Measurements from ENCODE around the gene CGB1.
A peak's percentile ranks its signal among the peaks of the same experiment; 100 is the strongest.
"Not testable (repeated sequence)": the region's sequence is repeated elsewhere in the genome, so short reads cannot be mapped to it uniquely, and the experiment has no call there.

CGB1 gene

GRCh38 chr19:49036815-49037214, at the start of gene CGB1:
Gene CGB1 (minus strand): TSS chr19:49036895. CDS start chr19:49036711, 184 bp downstream.
- not testable (repeated sequence) for DNase-seq

GRCh38 chr19:49086296-49086695, 49.6 kb upstream of the CGB1 start:
- no peak for DNase-seq

GRCh38 chr19:49085868-49086232, 49.2 kb upstream of the CGB1 start:
- DNase-seq = no peak

- DNase-seq = peak; percentile 96 to 98
These were observed 48.5 kb upstream of the CGB1 start, which contains the start of gene SNRNP70 for GRCh38 chr19:49085020-49085867. Gene SNRNP70 (plus strand): TSS chr19:49085451. CDS start chr19:49086415, 964 bp downstream.

GRCh38 chr19:49084206-49085019, 47.7 kb upstream of the CGB1 start:
- no peak for DNase-seq

- no peak for DNase-seq
These were observed 44.6 kb upstream of the CGB1 start for GRCh38 chr19:49081273-49081672.

- DNase-seq = no peak
These were observed 43.7 kb upstream of the CGB1 start for GRCh38 chr19:49080392-49080791.

GRCh38 chr19:49074869-49075268, 38.2 kb upstream of the CGB1 start:
- peak in 1 of 2 experiments; percentile 15 for DNase-seq

GRCh38 chr19:49073514-49074378, 37.1 kb upstream of the CGB1 start:
- DNase-seq = peak in 1 of 2 experiments; percentile 25

GRCh38 chr19:49071860-49072547, 35.3 kb upstream of the CGB1 start:
- DNase-seq = no peak

GRCh38 chr19:49070416-49070815, 33.7 kb upstream of the CGB1 start:
- no peak for DNase-seq

GRCh38 chr19:49069026-49069425, 32.3 kb upstream of the CGB1 start:
- no peak for DNase-seq

- no peak for DNase-seq
These were observed 30.9 kb upstream of the CGB1 start for GRCh38 chr19:49067554-49067953.

GRCh38 chr19:49065905-49066512, 29.3 kb upstream of the CGB1 start:
- DNase-seq = no peak

- DNase-seq = no peak
These were observed 28.3 kb upstream of the CGB1 start, which contains the start of gene NTF4 for GRCh38 chr19:49064768-49065611. Gene NTF4 (minus strand): TSS chr19:49064818. CDS start chr19:49061997, 2,821 bp downstream.

GRCh38 chr19:49064029-49064629, 27.4 kb upstream of the CGB1 start:
- DNase-seq = no peak

GRCh38 chr19:49061445-49061844, 24.8 kb upstream of the CGB1 start:
- no peak for DNase-seq

- no peak for DNase-seq
These were observed 24.3 kb upstream of the CGB1 start for GRCh38 chr19:49061000-49061399.

- DNase-seq = no peak
These were observed 22.4 kb upstream of the CGB1 start for GRCh38 chr19:49059053-49059452.

- no peak for DNase-seq
These were observed 21.9 kb upstream of the CGB1 start for GRCh38 chr19:49058562-49058961.
